HFFc6 (cell line): ENCODE data around the gene LIN54. TPM values are rescaled to one million over a fixed set of nuclear protein-coding genes. Genes with fewer than 3 reads are reported as not detected.

ENCODE experiments used
- DNase-seq: peaks from one replicate; pipeline ENCODE4 v3.0.0-alpha.2; 2018
- H3K27ac Mint-ChIP-seq: 2 replicates; pipeline ENCODE4 v1.8.0; 2020; ENCODE audit warnings: mild to moderate bottlenecking, mixed read lengths
- H3K27me3 Mint-ChIP-seq: 2 replicates; pipeline ENCODE4 v1.8.0; 2021; ENCODE audit warnings: mild to moderate bottlenecking, moderate library complexity, mixed read lengths; ENCODE audit not compliant: insufficient read depth
- H3K36me3 Mint-ChIP-seq: 2 replicates; pipeline ENCODE4 v1.8.0; 2021; ENCODE audit warnings: low read depth, mixed read lengths
- H3K4me1 Mint-ChIP-seq: 2 replicates; pipeline ENCODE4 v1.8.0; 2020; ENCODE audit warnings: low read depth, mixed read lengths
- H3K4me3 Mint-ChIP-seq: 2 replicates; pipeline ENCODE4 v1.8.0; 2020; ENCODE audit warnings: mild to moderate bottlenecking, moderate library complexity, mixed read lengths
- H3K9me3 Mint-ChIP-seq: 2 replicates; pipeline ENCODE4 v1.8.0; 2020; ENCODE audit warnings: mild to moderate bottlenecking, mixed read lengths
- total RNA-seq, 6 experiments: library from RNA; stranded (reverse); fragmentation: NEBNext Ultra II Directional; extraction: Animal tissue kit (Norgen Biotek cat#: 25700); gene quantifications; 2 replicates in 1 of 6; 3 replicates in 5 of 6; pipeline ENCODE4 v1.2.3, GENCODE V29; 2021
- TF ChIP-seq, protein P1 (sequence below): fragments of 200-600 bp; sonication (generic); IDR thresholded peaks from 2 replicates; pipeline ENCODE4 v1.5.0; 2021; ENCODE audit warnings: antibody characterized with exemption, mild to moderate bottlenecking

Gene LIN54
- total RNA-seq, 6 experiments from 2014 or later = 13.8 to 20.5 (median 18.6) TPM

DNA sequence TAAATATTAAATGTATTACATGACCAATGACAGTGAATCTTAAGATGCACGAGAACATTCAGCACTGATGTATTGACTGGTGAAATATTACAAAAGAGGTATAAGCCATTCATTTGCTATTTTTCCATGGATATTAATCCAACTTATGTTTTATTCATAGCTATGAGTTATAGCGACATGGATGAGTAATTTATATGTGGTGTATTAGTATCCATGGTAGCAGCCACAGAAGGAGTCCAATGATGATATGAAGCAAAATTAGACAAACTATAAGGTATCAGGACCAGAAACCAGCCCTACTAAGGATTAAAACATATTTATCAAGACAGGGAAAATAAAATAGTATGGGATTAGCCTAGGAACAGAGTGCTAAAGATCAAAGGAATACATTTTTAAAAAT, 59.4 kb downstream of the LIN54 start:
- Mint-ChIP-seq H3K4me1 (peaks cover 20% of the 10 kb centered on the region), H3K27ac (no peak overlapping the region), H3K9me3 (no peaks in the 10 kb centered on the region), H3K4me3 (no peak overlapping the region), H3K36me3 (peaks cover 25% of the 10 kb centered on the region), H3K27me3 (no peaks in the 10 kb centered on the region; the same call in 1 of the 2 replicates)
- DNase-seq = no peak
- TF ChIP-seq, protein P1, sequence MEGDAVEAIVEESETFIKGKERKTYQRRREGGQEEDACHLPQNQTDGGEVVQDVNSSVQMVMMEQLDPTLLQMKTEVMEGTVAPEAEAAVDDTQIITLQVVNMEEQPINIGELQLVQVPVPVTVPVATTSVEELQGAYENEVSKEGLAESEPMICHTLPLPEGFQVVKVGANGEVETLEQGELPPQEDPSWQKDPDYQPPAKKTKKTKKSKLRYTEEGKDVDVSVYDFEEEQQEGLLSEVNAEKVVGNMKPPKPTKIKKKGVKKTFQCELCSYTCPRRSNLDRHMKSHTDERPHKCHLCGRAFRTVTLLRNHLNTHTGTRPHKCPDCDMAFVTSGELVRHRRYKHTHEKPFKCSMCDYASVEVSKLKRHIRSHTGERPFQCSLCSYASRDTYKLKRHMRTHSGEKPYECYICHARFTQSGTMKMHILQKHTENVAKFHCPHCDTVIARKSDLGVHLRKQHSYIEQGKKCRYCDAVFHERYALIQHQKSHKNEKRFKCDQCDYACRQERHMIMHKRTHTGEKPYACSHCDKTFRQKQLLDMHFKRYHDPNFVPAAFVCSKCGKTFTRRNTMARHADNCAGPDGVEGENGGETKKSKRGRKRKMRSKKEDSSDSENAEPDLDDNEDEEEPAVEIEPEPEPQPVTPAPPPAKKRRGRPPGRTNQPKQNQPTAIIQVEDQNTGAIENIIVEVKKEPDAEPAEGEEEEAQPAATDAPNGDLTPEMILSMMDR = no peak

DNA sequence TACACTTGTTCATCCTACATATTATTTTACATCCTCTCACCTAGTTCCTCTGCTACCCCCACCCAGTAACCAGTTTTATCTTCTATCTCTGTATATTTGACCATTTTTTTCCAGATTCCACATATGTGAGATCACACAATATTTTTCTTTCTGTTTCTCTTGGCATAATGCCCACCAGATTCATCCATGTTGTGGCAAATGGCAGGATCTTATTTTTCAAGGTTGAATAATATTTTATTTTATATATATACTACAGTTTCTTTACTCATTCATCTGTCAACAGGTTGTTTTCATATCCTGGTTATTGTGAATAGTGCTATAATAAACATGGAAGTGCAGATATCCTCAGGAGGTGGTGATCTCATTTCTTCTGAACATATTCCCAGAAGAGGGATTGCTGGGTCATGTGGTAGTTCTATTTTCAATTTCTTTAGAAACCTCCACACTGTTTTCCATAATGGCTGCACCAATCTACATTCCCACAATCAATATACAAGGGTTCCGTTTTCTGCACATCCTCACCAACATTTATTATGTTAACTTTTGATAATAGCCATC, 61.9 kb downstream of the LIN54 start:
- peak overlapping the region; percentile 28 for H3K27ac Mint-ChIP-seq
- no peaks in the 10 kb centered on the region for H3K27me3 Mint-ChIP-seq
- H3K9me3 Mint-ChIP-seq = no peaks in the 10 kb centered on the region
- DNase-seq = peak; percentile 9
- peaks cover 20% of the 10 kb centered on the region for H3K4me1 Mint-ChIP-seq
- no peak overlapping the region for H3K4me3 Mint-ChIP-seq
- H3K36me3 Mint-ChIP-seq = peaks cover 24% of the 10 kb centered on the region
- TF ChIP-seq, protein P1 = no peak

DNA sequence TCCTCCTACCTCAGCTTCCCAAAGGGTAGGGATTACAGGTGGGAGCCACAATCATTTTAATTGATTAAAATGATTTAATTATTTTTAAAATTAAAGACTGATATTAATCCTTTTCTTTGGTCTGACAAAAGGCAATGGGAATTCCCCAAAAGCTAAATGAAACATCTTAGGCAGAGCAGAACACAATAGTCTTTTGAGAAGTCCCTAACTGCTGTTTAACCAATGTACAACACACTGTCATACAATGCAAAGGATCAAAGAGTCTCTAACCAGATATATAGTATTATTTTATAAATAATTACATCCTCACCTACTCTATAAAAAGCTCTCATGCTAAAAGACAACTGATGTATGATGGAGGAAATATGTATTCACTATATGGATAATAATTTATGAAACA, 63.1 kb downstream of the LIN54 start:
- Mint-ChIP-seq H3K9me3 (no peaks in the 10 kb centered on the region), H3K36me3 (peaks cover 23% of the 10 kb centered on the region), H3K27me3 (no peaks in the 10 kb centered on the region), H3K4me1 (peaks cover 20% of the 10 kb centered on the region), H3K27ac (no peak overlapping the region), H3K4me3 (no peak overlapping the region)
- TF ChIP-seq, protein P1 = no peak
- DNase-seq = no peak

DNA sequence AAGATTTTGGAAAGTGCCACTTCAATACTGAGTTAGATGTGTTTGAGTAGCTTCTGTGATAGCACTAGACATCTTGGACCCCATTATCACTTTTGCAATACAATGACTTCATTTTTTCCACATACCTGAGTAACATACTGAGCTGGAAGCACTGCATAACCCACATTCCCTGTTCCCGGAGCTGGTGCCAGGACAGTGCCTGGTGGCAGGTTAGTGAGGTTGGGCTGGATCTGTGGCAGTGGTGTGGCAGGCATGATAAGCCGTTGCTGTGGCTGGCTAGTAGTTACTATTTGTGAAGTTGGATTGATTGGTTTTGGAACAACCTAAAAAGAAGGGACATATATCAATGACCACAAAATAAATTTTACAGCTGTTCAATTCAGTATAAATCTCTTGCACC, 71.2 kb downstream of the LIN54 start:
- H3K9me3 Mint-ChIP-seq = no peaks in the 10 kb centered on the region
- H3K27me3 Mint-ChIP-seq = no peaks in the 10 kb centered on the region
- no peaks in the 10 kb centered on the region for H3K4me1 Mint-ChIP-seq
- DNase-seq = no peak
- peaks cover 34% of the 10 kb centered on the region; the same call in 1 of the 2 replicates for H3K36me3 Mint-ChIP-seq
- no peak overlapping the region for H3K27ac Mint-ChIP-seq
- TF ChIP-seq, protein P1 = no peak
- H3K4me3 Mint-ChIP-seq = no peak overlapping the region

DNA sequence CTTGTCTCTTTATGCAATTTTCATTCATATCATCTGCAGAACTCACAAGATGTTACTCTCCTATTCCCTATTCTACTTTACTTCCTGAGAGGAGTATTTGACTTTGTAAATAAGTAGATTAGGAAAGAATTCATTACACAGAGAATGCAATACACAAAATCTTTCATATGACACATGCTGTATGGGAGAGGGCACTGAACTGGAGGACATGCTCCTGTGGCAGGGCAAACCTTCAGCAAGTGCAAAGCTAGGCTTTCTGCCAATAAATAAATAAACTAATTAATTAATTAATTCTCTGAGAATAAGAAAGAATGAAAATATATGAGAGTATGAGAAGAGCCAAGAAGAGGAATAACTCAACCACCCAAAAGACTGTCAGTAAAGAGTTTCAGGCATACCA, 76.2 kb downstream of the LIN54 start:
- no peak overlapping the region for H3K27ac Mint-ChIP-seq
- peaks cover 42% of the 10 kb centered on the region for H3K36me3 Mint-ChIP-seq
- DNase-seq = no peak
- H3K27me3 Mint-ChIP-seq = no peaks in the 10 kb centered on the region
- H3K9me3 Mint-ChIP-seq = no peaks in the 10 kb centered on the region
- no peaks in the 10 kb centered on the region for H3K4me1 Mint-ChIP-seq
- TF ChIP-seq, protein P1 = no peak
- H3K4me3 Mint-ChIP-seq = no peak overlapping the region
